ENCODE measurements around the gene CACNA1I. TPM values are rescaled to one million over a fixed set of nuclear protein-coding genes. Genes with fewer than 3 reads are reported as not detected.

The CACNA1I gene
- total RNA-seq, 1 donor from 2014 or later: 0.03 TPM

- Mint-ChIP-seq H3K27ac (ENCODE audit: unreplicated experiment) (no peak overlapping the region), H3K9me3 (ENCODE audit: unreplicated experiment) (no peaks in the 10 kb centered on the region), H3K4me3 (ENCODE audit: unreplicated experiment) (no peak overlapping the region), H3K27me3 (ENCODE audit: unreplicated experiment) (peaks cover 14% of the 10 kb centered on the region), H3K36me3 (ENCODE audit: unreplicated experiment) (no peaks in the 10 kb centered on the region), H3K4me1 (ENCODE audit: unreplicated experiment) (peaks cover 16% of the 10 kb centered on the region)
- TF ChIP-seq CTCF (IDR thresholded peaks at IDR 0.05): no peak
- DNase-seq (ENCODE audit: extremely low spot score, unreplicated experiment): no peak
Measured at GRCh38 chr22:39576027-39576426, 5.5 kb downstream of the CACNA1I start.

GRCh38 chr22:39577366-39577765 is 6.8 kb downstream of the CACNA1I start:
- no peaks in the 10 kb centered on the region for H3K9me3 Mint-ChIP-seq (ENCODE audit: unreplicated experiment)
- H3K4me3 Mint-ChIP-seq (ENCODE audit: unreplicated experiment): no peak overlapping the region
- H3K27me3 Mint-ChIP-seq (ENCODE audit: unreplicated experiment): peaks cover 9% of the 10 kb centered on the region
- no peak for DNase-seq (ENCODE audit: extremely low spot score, unreplicated experiment)
- H3K36me3 Mint-ChIP-seq (ENCODE audit: unreplicated experiment): no peaks in the 10 kb centered on the region
- no peak overlapping the region for H3K27ac Mint-ChIP-seq (ENCODE audit: unreplicated experiment)
- peaks cover 16% of the 10 kb centered on the region for H3K4me1 Mint-ChIP-seq (ENCODE audit: unreplicated experiment)
- TF ChIP-seq CTCF (IDR thresholded peaks at IDR 0.05): no peak

DNA sequence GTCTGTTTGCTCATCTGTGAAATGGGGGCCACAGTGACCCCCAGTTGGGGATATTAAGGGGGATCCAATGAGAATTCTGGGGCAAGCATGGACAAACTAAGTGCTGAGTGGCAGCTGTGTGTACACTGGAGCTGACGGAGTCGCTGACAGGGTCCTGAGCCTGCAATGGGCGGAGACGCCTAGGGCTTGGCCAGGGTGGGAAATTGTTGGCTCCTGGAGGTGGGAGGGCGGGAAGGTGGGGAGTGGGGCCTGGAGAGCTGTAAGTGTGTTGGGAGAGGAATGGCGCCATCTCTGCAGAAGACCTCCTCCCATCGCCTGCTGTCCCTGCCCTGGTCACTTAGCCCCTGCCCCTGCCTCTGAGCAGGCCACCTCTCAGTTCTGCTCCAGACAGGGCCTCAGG is 7.3 kb downstream of the CACNA1I start:
- H3K36me3 Mint-ChIP-seq (ENCODE audit: unreplicated experiment): no peaks in the 10 kb centered on the region
- H3K9me3 Mint-ChIP-seq (ENCODE audit: unreplicated experiment): peaks cover 2% of the 10 kb centered on the region
- TF ChIP-seq CTCF (IDR thresholded peaks at IDR 0.05): no peak
- no peak overlapping the region for H3K27ac Mint-ChIP-seq (ENCODE audit: unreplicated experiment)
- H3K4me1 Mint-ChIP-seq (ENCODE audit: unreplicated experiment): peaks cover 16% of the 10 kb centered on the region
- H3K4me3 Mint-ChIP-seq (ENCODE audit: unreplicated experiment): no peak overlapping the region
- DNase-seq (ENCODE audit: extremely low spot score, unreplicated experiment): no peak
- peaks cover 9% of the 10 kb centered on the region for H3K27me3 Mint-ChIP-seq (ENCODE audit: unreplicated experiment)

DNA sequence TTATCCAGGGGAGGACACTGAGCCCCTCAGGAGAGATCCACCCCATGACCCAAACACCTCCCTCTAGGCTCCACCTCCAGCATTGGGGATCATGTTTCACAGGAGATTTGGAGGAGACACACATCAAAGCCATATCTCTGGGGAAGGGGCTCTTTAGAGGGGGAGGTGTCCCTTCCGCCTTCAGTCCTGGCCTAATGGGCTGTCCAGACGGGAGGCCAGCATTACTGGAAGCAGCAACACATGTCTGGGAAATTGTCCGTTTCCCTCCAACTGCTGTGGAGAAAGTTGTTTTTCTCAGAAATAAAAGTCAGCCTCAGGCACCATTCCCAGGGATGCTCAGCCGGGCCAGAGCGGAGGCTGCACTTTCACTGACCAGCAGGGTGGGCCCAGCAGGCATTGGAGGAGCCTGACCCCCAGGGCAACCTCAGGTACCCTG is 9.5 kb downstream of the CACNA1I start:
- Mint-ChIP-seq H3K36me3 (ENCODE audit: unreplicated experiment) (no peaks in the 10 kb centered on the region), H3K4me1 (ENCODE audit: unreplicated experiment) (peaks cover 9% of the 10 kb centered on the region), H3K27ac (ENCODE audit: unreplicated experiment) (no peak overlapping the region), H3K9me3 (ENCODE audit: unreplicated experiment) (peaks cover 10% of the 10 kb centered on the region), H3K4me3 (ENCODE audit: unreplicated experiment) (no peak overlapping the region), H3K27me3 (ENCODE audit: unreplicated experiment) (peaks cover 22% of the 10 kb centered on the region)
- no peak for TF ChIP-seq CTCF (IDR thresholded peaks at IDR 0.05)
- DNase-seq (ENCODE audit: extremely low spot score, unreplicated experiment): no peak

GRCh38 chr22:39580795-39581194 is 10.2 kb downstream of the CACNA1I start:
- Mint-ChIP-seq H3K36me3 (ENCODE audit: unreplicated experiment) (no peaks in the 10 kb centered on the region), H3K27ac (ENCODE audit: unreplicated experiment) (no peak overlapping the region), H3K9me3 (ENCODE audit: unreplicated experiment) (peaks cover 10% of the 10 kb centered on the region), H3K4me1 (ENCODE audit: unreplicated experiment) (peaks cover 7% of the 10 kb centered on the region), H3K27me3 (ENCODE audit: unreplicated experiment) (peaks cover 22% of the 10 kb centered on the region), H3K4me3 (ENCODE audit: unreplicated experiment) (no peak overlapping the region)
- no peak for DNase-seq (ENCODE audit: extremely low spot score, unreplicated experiment)
- TF ChIP-seq CTCF (IDR thresholded peaks at IDR 0.05): no peak
